GM21381 (cell line): ENCODE results near the gene RCHY1.
A peak's percentile ranks its signal among the peaks of the same experiment; 100 is the strongest.
"Not testable (repeated sequence)": the region's sequence is repeated elsewhere in the genome, so short reads cannot be mapped to it uniquely, and the experiment has no call there.

ENCODE experiments used
- ATAC-seq: cut with Tn5 transposase; IDR thresholded peaks from one replicate; pipeline ENCODE4 v1.9.1; 2021; ENCODE audit warnings: mild to moderate bottlenecking, moderate library complexity; ENCODE audit not compliant: unreplicated experiment

The RCHY1 gene

DNA sequence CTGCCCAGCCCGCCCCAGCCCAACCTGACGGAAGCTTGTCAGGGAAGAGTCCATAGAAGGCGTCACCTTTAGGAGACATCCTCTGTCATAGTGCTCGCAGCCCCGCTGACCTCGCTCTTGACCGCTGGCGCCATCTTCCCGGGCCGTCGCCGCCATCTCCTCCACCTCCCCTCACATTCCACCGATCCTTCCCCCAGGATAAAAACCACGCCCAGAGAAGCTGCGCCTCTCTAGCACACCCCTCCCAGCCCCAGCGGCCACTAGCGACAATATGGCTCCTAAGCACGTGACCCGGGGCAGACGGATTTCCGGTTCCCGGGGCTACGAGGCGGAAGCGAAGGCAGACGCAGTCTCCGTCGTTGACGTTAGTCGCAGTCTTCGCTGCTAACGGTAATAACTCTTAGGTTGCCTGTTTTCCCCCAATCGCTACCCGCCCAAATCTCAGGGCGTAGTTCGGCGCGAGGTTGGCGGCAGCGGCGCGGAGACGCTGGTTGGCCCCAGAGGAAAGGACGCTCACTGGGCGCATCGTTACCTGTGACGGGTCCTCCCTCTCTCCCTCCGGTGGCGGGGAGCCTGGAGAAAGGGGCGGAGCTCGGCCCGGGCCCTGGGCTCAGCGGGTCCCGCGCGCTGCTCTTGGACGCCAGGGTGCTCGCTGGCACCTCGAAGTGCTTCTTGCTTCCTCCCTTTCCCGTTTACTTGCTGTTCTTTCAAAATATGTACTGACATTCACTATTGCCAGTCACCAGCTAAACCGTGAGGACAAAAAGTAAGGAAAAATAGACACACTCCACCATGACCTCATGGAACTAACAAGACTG is at the start of gene RCHY1, which contains the start of gene THAP6:
TSS of gene RCHY1 (minus strand) at position 273 of the 818 bp plus-strand sequence. CDS start at position 156, 117 bp downstream.
TSS of gene THAP6 (plus strand) at position 343 of the 818 bp plus-strand sequence. CDS start 980 bp downstream, outside the sequence.
- ATAC-seq: peak; percentile 91

DNA sequence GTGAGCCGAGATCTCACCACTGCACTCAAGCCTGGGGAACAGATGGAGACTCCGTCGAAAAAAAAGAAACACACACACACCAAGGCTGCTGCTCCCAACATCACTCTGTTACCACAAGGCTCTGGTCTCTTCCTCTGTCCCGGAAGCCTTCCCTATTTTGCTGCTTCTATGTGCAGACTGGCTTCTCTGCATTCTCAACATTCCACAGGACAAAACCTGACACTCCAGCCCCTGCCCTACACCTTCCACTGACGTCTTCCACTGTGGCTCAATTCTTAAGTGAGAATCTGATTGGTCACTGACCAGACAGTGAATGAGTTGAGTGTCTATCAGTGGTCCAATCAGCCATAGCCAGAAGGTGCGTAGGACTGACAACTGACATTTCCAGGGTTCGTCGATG is 47.6 kb upstream of the RCHY1 start:
- no peak for ATAC-seq

DNA sequence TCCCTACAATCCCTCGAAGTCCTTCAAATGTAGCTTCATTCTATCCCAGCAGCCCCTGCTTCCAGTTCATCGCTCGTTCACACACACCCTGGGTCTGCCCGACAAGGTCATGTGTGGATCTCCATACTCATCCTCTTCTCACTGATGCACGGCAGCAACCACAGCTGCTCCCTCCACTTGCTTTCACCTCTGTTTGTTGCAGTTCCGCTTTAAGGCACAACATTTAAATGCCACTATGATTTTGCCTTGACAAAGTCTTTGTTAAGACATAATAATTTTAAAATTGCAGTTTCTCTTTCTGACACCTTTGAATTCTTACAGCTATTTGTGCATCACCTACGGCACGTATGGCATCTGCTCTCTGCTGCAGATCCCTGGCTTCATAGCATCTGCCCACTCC is 43.5 kb upstream of the RCHY1 start:
- ATAC-seq: no peak

DNA sequence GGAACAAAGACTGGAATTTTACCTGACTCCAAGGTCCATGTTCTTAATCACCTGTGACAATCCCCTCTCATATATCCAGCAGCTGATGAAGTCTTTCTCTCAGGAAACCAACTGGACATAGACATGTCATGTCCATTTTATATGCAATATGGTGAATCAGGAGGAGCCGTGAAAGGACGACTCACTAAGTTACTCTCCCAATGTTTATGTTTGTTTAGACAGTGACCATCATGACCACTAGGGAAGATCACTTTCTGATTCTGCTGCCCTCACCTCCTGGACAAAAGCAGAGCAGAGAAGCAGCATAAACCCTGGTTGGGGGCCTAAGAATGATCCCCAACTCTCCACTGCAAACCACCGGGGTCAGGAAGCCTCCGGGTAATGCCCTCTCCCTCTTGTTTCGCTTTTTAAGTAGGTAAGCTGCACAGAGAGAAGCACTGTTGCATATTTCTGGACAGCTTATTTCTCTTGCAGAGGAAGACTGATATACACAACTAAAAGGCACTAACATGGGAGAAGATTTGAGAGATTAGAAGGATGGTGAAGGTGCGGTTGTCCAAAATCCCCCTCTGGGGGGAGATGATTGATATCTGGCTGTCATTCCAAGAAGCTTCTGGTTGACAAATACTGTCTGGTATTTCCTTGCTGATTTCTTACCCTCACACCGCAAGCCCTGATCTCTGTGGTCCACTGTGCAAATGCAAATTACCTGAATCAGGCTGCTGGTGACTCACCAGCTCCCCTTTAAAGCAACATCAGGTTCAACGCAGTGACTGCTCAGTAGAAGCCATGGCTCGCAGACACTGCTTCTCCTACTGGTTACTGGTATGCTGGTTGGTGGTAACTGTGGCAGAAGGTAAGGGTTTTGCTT is 41.3 kb upstream of the RCHY1 start, which contains the start of gene ODAPH:
TSS of gene ODAPH (plus strand) at position 773 of the 871 bp plus-strand sequence. CDS start at position 790, 17 bp downstream.
- ATAC-seq: peak; percentile 72

DNA sequence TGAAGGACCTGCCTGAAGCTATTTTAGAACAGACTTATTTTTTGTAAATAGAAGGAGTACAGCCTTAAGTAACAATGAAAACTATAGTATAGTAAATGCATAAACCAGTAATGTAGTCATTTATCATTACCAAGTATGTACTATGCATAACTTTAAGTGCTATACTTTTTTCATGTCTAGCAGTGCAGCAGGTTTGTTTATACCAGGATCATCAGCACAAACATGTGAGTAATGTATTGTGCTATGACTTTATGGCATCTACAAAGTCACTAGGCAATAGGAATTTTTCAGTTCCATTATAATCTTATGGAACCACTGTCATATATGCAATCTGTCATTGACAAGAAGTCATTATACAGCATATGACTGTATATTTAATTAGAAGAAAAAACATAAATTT is 38.2 kb upstream of the RCHY1 start:
- ATAC-seq: no peak

DNA sequence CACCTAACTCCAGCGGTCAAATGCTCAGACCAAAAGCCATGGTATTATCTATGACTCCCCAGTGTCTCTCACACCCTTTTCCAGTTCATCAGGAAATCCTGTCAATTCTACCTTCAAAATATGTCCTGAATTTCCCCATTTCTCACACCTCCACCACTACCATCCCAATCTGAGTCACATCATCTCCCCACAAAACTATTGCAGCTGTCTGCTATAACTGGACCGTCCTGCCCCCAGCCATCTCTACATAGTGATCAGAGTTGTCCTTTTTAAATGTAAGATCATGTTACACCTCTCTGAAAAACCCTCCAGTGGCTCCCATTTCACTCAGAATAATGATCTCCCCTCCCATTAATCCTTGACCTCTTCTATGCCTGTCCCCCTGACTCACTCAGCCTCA is 34.8 kb upstream of the RCHY1 start:
- ATAC-seq: no peak

DNA sequence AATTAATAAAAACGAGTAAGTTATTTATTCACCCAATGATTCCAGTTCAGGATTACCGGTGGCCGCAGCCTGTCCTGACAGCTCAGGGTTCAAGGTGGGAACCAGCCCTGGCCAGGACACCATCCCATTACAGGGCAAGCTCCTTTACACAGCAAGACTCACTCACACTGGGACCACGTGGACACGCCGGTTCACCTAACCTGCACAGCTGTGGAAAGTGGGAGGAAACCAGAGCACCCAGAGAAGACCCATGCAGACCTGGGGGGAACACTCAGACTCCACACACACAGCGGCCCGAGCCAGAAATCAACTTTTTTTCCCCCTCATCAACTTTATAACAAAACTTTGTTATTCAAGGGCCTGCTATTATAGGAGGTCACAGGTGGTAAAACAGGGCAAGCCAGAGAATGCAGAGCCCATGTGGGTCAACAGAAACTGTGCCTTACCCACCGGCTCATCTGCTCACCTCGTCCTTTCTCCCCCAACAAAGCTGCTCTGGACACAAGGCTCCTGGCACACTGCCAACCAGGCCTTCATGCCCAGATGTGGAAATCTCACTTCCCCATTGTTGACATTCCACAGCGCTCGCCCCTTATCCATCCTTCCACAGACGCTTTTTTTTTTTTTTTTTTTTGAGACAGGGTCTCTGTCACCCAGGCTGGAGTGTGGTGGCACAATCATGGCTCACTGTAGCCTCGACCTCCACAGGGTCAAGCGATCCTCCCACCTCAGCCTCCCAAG is 33.6 kb upstream of the RCHY1 start:
- ATAC-seq: no peak

DNA sequence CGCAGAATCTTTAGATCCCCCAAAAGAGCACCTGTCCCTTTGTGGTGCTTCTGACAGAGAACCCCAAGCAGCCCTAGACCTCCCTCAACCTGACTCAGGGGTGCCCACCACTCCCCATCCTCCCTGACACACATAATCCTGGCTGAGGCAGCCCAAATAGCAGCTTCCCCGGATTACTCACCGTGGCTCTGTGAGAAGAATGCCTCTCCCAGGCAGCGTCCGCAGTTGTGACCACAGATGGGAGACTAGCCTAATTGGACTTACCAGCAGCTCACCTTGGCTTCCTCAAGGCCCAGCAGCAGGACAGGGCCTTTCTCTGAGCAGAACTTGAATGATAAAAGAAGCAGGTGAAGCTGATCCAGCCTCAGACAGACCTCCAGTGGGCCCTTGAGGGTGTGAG is 31.3 kb upstream of the RCHY1 start:
- no peak for ATAC-seq

DNA sequence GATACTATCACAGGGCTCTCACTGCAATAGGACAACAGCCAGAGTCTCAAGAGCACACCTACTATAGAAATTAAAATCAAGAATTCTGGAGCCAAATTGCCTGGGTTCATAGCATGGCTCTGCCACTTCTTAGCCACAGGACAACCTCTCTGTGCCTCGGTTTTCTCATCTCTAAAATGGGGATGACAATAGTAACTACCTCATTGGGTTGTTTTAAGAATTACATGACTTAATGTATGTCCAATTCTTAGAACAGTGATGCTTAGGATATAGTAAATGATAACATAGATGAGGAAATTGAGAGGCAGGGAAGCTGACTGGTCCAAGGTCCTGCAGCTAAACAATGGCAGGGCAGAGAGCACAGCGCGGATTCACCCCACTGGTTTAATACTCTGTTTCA is 30.7 kb upstream of the RCHY1 start:
- ATAC-seq: no peak

DNA sequence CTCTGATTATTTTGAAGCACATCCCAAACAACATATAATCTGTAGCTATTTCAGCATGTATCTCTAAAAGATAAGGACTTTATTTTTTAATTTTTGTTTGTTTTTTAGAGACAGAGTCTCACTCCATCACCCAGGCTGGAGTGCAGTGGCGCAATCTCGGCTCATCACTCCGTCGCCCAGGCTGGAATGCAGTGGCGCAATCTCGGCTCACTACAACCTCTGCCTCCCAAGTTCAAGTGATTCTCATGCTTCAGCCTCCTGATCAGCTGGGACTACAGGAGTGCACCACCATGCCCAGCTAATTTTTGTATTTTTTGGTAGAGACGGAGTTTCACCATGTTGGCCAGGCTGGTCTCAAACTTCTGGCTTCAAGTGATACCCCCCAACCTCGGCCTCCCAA is 30.0 kb upstream of the RCHY1 start:
- ATAC-seq: not testable (repeated sequence)

DNA sequence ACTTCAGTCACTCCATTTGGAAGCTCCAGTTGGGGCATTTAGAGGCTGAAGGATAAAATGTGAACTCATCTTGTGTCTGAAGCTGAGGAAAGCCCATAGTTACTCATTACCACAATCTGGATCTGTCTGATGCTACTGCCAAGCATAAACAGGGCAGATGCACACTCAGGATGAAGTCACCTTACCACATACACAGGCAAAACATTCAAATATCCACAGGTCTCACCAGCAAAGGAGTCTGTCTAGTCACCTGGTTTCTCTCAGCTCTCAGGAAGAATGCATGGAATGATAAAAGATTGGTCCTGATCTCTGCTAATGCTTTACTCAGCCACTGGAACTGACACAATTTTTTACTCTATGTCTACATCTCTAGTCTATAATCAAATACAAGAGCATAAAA is 28.6 kb upstream of the RCHY1 start:
- ATAC-seq: no peak

DNA sequence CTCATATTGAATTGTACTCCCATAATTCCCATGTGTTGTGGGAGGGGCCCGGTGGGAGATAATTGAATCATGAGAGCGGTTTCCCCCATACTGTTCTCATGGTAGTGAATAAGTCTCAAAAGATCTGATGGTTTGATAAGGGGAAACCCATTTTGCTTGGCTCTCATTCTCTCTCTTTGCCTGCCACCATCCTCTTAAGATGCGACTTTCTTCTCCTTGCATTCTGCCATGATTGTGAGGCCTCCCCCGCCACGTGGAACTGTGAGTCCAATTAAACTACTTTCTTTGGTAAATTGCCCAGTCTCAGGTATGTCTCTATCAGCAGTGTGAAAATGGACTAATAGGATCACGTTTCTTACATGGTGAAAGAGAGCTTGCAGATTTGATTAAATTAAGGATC is 23.1 kb upstream of the RCHY1 start:
- ATAC-seq: not testable (repeated sequence)

DNA sequence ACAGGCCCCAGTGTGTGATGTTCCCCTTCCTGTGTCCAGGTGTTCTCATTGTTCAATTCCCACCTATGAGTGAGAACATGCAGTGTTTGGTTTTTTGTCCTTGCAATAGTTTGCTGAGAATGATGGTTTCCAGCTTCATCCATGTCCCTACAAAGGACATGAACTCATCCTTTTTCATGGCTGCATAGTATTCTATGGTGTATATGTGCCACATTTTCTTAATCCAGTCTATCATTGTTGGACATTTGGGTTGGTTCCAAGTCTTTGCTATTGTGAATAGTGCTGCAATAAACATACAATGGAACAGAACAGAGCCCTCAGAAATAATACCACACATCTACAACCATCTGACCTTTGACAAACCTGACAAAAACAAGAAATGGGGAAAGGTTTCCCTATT is 19.7 kb upstream of the RCHY1 start:
- ATAC-seq: not testable (repeated sequence)

DNA sequence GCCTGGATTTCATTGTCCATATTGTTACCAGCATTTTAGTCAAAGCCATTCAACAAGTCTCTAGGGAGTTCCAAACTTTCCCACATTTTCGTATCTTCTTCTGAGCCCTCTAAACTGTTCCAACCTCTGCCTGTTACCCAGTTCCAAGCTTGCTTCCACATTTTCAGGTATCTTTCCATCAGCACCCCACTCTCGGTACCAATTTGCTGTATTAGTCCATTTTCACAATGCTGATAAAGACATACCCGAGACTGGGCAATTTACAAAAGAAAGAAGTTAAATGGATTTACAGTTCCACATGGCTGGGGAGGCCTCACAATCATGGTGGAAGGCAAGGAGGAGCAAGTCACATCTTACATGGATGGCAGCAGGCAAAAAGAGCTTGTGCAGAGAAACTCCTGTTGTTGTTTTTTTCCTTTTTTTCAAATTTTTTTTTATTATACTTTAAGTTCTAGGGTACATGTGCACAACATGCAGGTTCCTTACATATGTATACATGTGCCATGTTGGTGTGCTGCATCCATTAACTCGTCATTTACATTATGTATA is 19.2 kb upstream of the RCHY1 start:
- not testable (repeated sequence) for ATAC-seq

DNA sequence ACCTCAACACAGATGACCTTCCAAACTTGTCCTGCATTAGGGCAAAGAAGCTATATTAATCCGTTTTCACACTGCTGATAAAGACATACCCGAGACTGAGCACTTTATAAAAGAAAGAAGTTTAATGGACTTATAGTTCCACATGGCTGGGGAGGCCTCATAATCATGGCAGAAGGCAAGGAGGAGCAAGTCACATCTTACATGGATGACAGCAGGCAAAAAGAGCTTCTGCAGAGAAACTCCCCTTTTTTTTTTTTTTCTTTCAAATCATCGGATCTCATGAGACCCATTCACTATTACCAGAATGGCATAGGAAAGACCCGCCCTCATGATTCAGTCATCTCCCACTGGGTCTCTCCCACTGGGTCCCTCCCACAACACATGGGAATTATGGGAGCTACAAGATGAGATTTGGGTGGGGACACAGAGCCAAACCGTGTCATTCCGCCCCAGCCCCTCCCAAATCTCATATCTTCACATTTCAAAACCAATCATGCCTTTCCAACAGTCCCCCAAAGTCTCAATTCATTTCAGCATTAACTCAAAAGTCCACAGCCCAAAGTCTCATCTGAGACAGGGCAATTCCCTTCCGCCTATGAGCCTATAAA is 17.4 kb upstream of the RCHY1 start:
- ATAC-seq: not testable (repeated sequence)

DNA sequence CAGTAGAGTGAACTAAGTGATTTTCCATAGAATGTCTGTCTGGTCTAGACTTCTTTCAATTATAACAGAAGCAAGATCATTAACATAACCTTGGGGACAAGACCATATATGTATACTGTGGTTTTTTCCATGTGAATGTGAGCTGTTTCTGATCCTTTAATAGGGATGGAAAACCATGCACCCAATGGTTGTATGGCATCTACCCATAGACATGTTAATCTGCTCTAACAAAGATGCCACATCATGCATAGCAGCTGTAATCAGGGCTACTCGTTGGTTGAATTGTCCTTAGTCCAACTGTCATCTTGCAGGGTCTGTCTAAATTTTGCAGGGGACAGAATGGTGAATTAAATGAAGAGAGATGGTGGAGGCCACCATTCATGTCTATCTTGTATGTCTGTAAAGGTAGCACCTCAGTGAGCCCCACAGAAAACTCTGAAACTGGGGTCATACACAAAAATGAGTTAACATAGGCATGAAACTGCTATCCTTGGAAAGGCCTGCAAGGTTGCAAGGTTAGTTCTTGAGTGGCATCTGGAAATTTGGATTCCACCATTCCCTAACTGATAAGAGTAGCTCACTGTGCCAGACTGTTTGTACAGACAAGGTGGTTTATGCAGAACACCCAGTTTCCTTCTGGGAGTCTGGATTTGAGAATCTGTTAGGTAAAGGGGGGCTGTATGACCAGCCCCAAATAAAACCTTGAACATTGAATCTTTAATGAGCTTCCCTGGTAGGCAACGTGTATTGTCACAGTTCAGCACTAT is 16.5 kb upstream of the RCHY1 start:
- no peak for ATAC-seq

DNA sequence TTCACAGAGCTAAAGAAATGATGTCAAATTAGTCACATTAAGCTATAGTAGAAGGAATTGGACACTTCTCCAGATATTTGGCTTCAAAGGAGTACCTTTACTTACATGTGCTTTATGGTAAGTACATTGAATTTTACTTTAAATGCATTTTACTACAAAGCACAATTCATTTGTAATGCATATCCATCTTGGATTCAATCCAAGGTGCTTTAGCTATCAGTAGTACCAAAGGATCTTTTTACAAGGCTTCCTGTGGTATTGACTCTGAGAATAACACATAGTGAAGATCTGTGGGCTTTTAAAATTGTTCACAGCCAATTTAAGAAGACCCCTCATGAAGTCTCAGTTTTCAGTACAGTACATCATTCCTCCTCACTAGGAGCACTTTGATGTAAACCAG is 13.3 kb upstream of the RCHY1 start:
- no peak for ATAC-seq

DNA sequence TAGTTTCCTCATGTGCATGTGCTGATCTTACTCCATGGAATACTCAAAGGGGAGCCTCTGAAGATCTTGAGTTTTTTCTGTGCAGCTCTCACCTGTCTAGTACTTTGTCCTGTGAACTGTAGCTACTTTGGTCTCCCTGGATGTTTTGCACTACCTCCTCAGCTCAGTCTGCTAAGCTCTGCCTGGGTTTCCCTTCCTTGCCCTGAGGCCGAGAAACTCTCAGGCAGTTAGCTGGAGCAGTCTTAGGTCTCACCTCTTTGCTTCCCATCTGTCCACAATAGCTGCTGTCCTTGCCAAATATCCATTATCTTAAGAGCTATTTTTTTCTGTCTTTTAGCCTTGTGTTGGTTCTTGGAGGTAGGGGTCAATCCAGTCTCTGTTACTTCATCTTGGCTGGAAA is 11.7 kb upstream of the RCHY1 start:
- ATAC-seq: no peak

DNA sequence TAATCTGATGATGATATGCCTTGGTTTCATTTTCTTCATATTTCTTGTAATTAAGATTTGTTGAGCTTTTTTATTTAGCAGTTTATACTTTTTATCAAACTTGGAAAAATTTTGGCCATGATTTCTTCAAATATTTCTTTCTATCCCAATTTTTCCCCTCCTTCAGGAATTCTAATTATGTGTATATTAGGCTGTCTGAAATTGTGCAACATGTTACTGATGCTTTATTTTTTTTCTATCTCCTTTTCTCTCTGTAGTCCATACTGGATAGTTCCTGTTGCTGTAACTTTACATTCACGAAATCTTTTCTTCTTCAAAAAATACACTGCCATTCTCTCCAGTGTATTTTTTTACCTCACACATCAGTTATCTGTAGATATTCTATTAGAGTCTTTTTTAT is 10.9 kb upstream of the RCHY1 start:
- no peak for ATAC-seq

DNA sequence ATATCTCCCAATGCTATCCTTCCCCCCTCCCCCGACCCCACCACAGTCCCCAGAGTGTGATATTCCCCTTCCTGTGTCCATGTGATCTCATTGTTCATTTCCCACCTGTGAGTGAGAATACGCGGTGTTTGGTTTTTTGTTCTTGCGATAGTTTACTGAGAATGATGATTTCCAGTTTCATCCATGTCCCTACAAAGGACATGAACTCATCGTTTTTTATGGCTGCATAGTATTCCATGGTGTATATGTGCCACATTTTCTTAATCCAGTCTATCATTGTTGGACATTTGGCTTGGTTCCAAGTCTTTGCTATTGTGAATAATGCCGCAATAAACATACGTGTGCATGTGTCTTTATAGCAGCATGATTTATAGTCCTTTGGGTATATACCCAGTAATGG is 5.2 kb upstream of the RCHY1 start:
- not testable (repeated sequence) for ATAC-seq
